A673 (cell line): Measurements from ENCODE around the gene KRT74. TPM values are rescaled to one million over a fixed set of nuclear protein-coding genes. Genes with fewer than 3 reads are reported as not detected.

Experiments
- BruUV-seq: library from RNA; stranded (reverse); fragments of 400-500 nt; replicated peaks from 2 replicates; lab custom pipeline; 2021; lab: Mats Ljungman, UMichigan
- CTCF ChIA-PET: fragments of 300-600 bp; sonication (Branson Sonifier 250); formaldehyde crosslinking; loops from one replicate; lab custom pipeline; 2022; ENCODE audit warnings: antibody characterized with exemption; lab: Charles Lee
- POLR2A ChIA-PET: fragments of 300-600 bp; sonication (Branson Sonifier 250); formaldehyde crosslinking; loops from one replicate; lab custom pipeline; 2022; ENCODE audit warnings: antibody characterized with exemption; ENCODE audit not compliant: low non-redundant PET; lab: Charles Lee
- DNase-seq: peaks from one replicate; pipeline ENCODE4 v3.0.0-alpha.2; 2015; ENCODE audit warnings: low spot score
- H3K27ac ChIP-seq: fragments of 200-600 bp; sonication (generic); 2 replicates; pipeline ENCODE4 v1.5.1; 2016; ENCODE audit warnings: mixed run types, low read depth, mild to moderate bottlenecking, mixed read lengths, antibody characterized with exemption, low read length; ENCODE audit not compliant: poor library complexity, severe bottlenecking
- H3K27me3 ChIP-seq: fragments of 200-600 bp; sonication (generic); replicated peaks from 2 replicates; pipeline ENCODE4 v1.6.1; 2017; ENCODE audit warnings: mixed run types, low read depth, mild to moderate bottlenecking, mixed read lengths, antibody characterized with exemption, low read length; ENCODE audit not compliant: insufficient read depth, poor library complexity
- H3K36me3 ChIP-seq: fragments of 200-600 bp; sonication (generic); 2 replicates; pipeline ENCODE4 v1.6.1; 2016; ENCODE audit warnings: mixed run types, mild to moderate bottlenecking, mixed read lengths, antibody characterized with exemption, low read length; ENCODE audit not compliant: insufficient read depth, poor library complexity, severe bottlenecking
- H3K4me1 ChIP-seq: fragments of 200-600 bp; sonication (generic); 2 replicates; pipeline ENCODE4 v1.6.1; 2017; ENCODE audit warnings: mixed run types, mild to moderate bottlenecking, mixed read lengths, antibody characterized with exemption, low read length; ENCODE audit not compliant: insufficient read depth, poor library complexity, severe bottlenecking
- H3K4me3 ChIP-seq: fragments of 200-600 bp; sonication (generic); 2 replicates; pipeline ENCODE4 v1.5.1; 2016; ENCODE audit warnings: low read depth, mixed run types, mild to moderate bottlenecking, mixed read lengths, low read length; ENCODE audit not compliant: poor library complexity, severe bottlenecking
- H3K9me3 ChIP-seq: fragments of 200-600 bp; sonication (generic); 2 replicates; pipeline ENCODE4 v1.6.1; 2016; ENCODE audit warnings: mixed run types, low read depth, mild to moderate bottlenecking, mixed read lengths, antibody characterized with exemption, low read length; ENCODE audit not compliant: poor library complexity, severe bottlenecking
- EZH2 ChIP-seq: fragments of 200-600 bp; sonication (generic); IDR thresholded peaks from 2 replicates; pipeline ENCODE4 v1.6.1; 2017; ENCODE audit warnings: borderline replicate concordance, low read depth, mild to moderate bottlenecking, mixed read lengths, antibody characterized with exemption, low read length; ENCODE audit not compliant: poor library complexity, severe bottlenecking
- intact Hi-C: fragments of 100-400 bp; cut with micrococcal nuclease; formaldehyde crosslinking; loops from one replicate; pipeline ENCODE4 v1.10.0; 2022; ENCODE audit not compliant: unreplicated experiment
- total RNA-seq: library from RNA; stranded (reverse); gene quantifications from 2 replicates; pipeline ENCODE4 v1.2.3, GENCODE V29; 2021
- TF ChIP-seq, protein P1 (sequence below): fragments of 300-800, 200-600 bp; sonication (generic); conservative IDR thresholded peaks from 2 replicates; pipeline ENCODE4 v1.5.1; 2017; ENCODE audit warnings: low read depth, mild to moderate bottlenecking, antibody characterized with exemption, low read length, moderate library complexity, mixed read lengths

KRT74 gene
- total RNA-seq, 1 experiment from 2014 or later = not detected

DNA sequence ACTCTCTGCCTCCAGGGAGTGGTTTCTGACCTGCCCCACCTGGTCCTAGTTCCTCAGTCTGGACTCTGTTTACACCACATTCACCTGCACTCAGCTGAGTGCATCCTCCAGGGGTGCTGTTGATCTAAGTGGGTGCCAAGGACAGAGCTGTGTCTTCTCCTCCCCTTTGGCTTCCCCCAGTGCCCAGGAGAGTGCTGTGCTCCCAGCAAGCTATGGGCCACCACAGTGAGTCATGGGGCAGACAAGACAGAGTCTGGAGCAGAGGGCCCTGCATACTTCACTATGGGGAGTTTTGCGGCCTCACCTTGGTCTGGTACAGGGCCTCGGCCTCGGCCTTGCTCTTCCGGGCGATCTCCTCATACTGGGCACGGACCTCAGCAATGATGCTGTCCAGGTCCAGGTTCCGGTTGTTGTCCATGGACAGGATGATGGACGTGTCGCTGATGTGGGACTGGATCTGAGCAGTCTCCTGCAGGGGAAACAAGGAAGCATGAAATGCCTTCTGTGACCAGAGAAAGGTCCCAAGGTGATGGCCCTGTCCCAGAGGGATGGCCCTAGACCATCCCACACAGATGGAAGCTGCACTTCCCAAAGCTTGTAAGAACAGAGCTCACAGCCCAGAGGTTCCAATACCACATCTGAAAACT is 39.9 kb upstream of the KRT74 start:
- Histone ChIP-seq H3K9me3 (no peaks in the 10 kb centered on the region), H3K36me3 (no peaks in the 10 kb centered on the region), H3K4me1 (peaks cover 10% of the 10 kb centered on the region), H3K27me3 (no peaks in the 10 kb centered on the region), H3K4me3 (no peak overlapping the region), H3K27ac (no peak overlapping the region)
- intact Hi-C loops = no loop called here
- CTCF ChIA-PET = no interaction called here
- no peak for DNase-seq
- BruUV-seq = no TSS peak
- no peak for TF ChIP-seq EZH2
- POLR2A ChIA-PET = no interaction called here

DNA sequence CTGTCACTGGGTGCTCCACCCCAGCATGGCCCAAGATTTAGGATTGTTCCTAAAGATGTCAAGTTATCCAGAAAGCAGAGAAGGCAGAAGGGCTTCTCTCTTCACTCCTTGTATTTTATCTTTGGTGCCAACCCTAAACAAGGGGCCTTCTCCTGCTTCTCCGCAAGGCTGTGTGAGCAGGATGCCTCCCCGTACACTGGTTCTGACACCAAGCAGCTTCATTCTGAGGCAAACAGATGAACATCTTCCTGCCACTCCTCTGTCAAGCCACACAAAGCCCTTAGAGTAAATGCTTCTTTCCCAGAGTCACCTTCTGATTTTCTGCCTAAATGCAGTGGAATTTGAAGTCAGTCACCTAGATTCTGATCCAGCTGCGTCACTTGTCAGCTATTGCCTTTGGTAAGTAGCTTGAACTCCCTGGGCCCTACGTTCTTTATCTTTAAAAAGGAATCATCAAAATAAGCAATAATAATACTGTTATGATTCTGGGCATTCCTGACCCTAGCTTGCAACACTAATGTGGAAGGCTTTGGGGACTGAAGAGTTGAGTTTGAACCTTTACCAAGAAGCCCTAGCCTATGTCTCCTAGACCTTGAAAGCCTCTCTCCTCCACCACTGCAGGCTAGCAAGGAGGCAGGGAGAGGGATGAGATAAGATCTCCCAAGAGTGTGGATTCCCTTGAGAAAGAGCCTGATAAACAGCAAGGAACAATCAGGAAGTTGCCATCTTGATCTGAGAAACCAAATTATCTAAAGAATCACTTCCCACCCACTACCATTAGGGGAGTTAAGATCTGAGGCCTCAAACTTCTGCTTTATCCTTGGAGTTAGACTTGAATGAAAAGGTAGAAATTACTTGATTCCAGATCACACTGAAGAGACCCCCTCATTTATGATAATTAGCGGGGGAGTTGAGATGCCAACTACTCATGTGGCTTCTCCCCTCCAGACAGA is 39.1 kb upstream of the KRT74 start:
- no TSS peak for BruUV-seq
- POLR2A ChIA-PET = no interaction called here

DNA sequence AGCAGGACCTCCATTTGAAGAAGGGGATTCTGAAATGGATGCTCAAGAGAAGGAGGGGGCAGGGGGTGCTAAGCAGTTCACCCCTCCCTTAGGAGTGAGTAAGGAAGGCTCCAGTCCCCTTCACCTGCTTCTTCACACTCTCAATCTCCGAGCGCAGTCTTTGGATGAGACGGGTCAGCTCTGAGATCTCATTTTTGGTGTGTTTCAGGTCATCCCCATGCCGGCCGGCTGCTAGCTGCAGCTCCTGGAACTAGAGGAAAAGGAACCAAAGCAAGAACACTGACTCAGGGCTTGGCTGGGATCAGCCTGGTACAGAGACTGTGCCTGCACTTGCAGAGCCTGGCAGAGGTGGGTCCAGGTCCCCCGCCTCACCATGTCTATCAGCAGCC is 37.4 kb upstream of the KRT74 start:
- ChIA-PET POLR2A (no interaction called here), CTCF (interaction anchor here (0.6 kb wide), 1 partner anchor 286 kb away, joined by 3 read pairs; no protein-coding TSS in a partner anchor)
- H3K27me3 ChIP-seq = no peaks in the 10 kb centered on the region
- TF ChIP-seq, protein P1, sequence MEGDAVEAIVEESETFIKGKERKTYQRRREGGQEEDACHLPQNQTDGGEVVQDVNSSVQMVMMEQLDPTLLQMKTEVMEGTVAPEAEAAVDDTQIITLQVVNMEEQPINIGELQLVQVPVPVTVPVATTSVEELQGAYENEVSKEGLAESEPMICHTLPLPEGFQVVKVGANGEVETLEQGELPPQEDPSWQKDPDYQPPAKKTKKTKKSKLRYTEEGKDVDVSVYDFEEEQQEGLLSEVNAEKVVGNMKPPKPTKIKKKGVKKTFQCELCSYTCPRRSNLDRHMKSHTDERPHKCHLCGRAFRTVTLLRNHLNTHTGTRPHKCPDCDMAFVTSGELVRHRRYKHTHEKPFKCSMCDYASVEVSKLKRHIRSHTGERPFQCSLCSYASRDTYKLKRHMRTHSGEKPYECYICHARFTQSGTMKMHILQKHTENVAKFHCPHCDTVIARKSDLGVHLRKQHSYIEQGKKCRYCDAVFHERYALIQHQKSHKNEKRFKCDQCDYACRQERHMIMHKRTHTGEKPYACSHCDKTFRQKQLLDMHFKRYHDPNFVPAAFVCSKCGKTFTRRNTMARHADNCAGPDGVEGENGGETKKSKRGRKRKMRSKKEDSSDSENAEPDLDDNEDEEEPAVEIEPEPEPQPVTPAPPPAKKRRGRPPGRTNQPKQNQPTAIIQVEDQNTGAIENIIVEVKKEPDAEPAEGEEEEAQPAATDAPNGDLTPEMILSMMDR = no peak
- no peak for TF ChIP-seq EZH2
- H3K4me3 ChIP-seq = no peak overlapping the region
- DNase-seq = no peak
- no peaks in the 10 kb centered on the region for H3K36me3 ChIP-seq
- H3K4me1 ChIP-seq = peaks cover 12% of the 10 kb centered on the region
- H3K9me3 ChIP-seq = no peaks in the 10 kb centered on the region
- intact Hi-C loops = no loop called here
- BruUV-seq = no TSS peak
- no peak overlapping the region for H3K27ac ChIP-seq

More for the DNA sequence above, 39.1 kb upstream of the KRT74 start:
- no peaks in the 10 kb centered on the region for H3K9me3 ChIP-seq
- peaks cover 10% of the 10 kb centered on the region for H3K4me1 ChIP-seq
- H3K27me3 ChIP-seq = no peaks in the 10 kb centered on the region
- H3K4me3 ChIP-seq = no peak overlapping the region
- no peak overlapping the region for H3K27ac ChIP-seq
- intact Hi-C loops = no loop called here
- CTCF ChIA-PET = no interaction called here
- TF ChIP-seq, protein P1 = no peak
- no peak for TF ChIP-seq EZH2
- no peak for DNase-seq
- no peaks in the 10 kb centered on the region for H3K36me3 ChIP-seq
